Prostate gland (tissue), 2 donors: ENCODE measurements around the gene ECD. TPM values are rescaled to one million over a fixed set of nuclear protein-coding genes. Genes with fewer than 3 reads are reported as not detected.
"Not testable (repeated sequence)": the region's sequence is repeated elsewhere in the genome, so short reads cannot be mapped to it uniquely, and the experiment has no call there.

Experiments
- DNase-seq: peaks from one replicate; pipeline ENCODE4 v3.0.0-alpha.2; 2019; ENCODE audit warnings: low spot score
- H3K27ac ChIP-seq, 2 donors: fragments of 200-600 bp; sonication (generic); 2 replicates each; pipeline ENCODE4 v1.5.1; 2017 to 2019
- H3K27me3 ChIP-seq: fragments of 200-600 bp; sonication (generic); replicated peaks from 2 replicates; pipeline ENCODE4 v1.5.1; 2019; ENCODE audit not compliant: insufficient read depth
- H3K36me3 ChIP-seq, 2 donors: fragments of 200-600 bp; sonication (generic); 1 replicate in 1 of 2; 2 replicates in 1 of 2; pipeline versions ENCODE4 v1.5.1 to v1.8.1; 2017 to 2019
- H3K4me1 ChIP-seq: fragments of 200-600 bp; sonication (generic); replicated peaks from 2 replicates; pipeline ENCODE4 v1.5.1; 2019
- H3K4me3 ChIP-seq, 2 donors: fragments of 200-600 bp; sonication (generic); 2 replicates each; pipeline ENCODE4 v1.5.1; 2017 to 2019
- H3K9me3 ChIP-seq: fragments of 200-600 bp; sonication (generic); 2 replicates; pipeline ENCODE4 v1.5.1; 2017
- POLR2A ChIP-seq: fragments of 450-650 bp; IDR thresholded peaks from one replicate; pipeline ENCODE4 v1.6.1; 2016; ENCODE audit warnings: antibody characterized with exemption, mild to moderate bottlenecking
- POLR2AphosphoS5 ChIP-seq: sonication (generic); formaldehyde crosslinking; IDR thresholded peaks from one replicate; pipeline ENCODE4 v1.6.1; 2017; ENCODE audit warnings: antibody characterized with exemption
- WGBS: methylation state at CpG from one replicate; pipeline ENCODE4 v1.1.5; 2018; 5-methylcytosine and 5-hydroxymethylcytosine counted together
- intact Hi-C: fragments of 100-400 bp; cut with DNase I; formaldehyde crosslinking; loops from one replicate; pipeline ENCODE4 v1.14.2; 2022
- total RNA-seq, 2 donors: library from RNA; depleted of rRNA; stranded (reverse); fragments of >200 nt; gene quantifications; one replicate each; pipeline ENCODE4 v1.1.0, GENCODE V29; 2016
- TF ChIP-seq, protein P1 (sequence below), 4 experiments: fragments of 200-600 bp in 2 of 4; fragments of 450-650 bp in 2 of 4; sonication (generic) in 2 of 4; IDR thresholded peaks; 1 replicate in 3 of 4; 2 replicates in 1 of 4; pipeline ENCODE4 v1.5.1; 2016 to 2019; ENCODE audit warnings: antibody characterized with exemption in 4 of 4, mild to moderate bottlenecking in 2 of 4, moderate library complexity in 2 of 4

Gene ECD
- total RNA-seq, 2 donors from 2014 or later: 26.0 to 40.7 TPM

DNA sequence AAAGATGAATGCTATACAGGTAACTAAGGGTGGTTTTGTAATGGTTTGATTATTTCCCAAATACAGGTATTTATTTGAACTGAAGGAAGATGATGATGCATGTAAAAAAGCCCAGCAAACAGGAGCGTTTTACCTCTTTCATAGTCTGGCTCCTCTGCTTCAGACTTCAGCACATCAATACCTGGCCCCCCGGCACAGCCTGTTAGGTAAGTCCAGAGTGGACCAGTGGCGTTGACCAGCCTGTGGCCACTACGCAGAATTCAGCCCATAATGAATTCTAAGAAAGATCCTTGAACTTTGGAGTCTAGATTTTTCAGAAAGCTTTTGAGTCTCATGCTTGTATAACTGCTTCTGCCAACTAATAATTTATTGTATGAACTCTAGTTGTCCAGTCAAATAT is 47.9 kb downstream of the ECD start:
- TF ChIP-seq POLR2A (no peak), POLR2AphosphoS5 (no peak)
- no peaks in the 10 kb centered on the region for H3K27me3 ChIP-seq
- H3K9me3 ChIP-seq: no peaks in the 10 kb centered on the region
- DNase-seq: no peak
- H3K4me3 ChIP-seq: no peak overlapping the region
- intact Hi-C loops: no loop called here
- no peaks in the 10 kb centered on the region for H3K36me3 ChIP-seq
- H3K4me1 ChIP-seq: no peaks in the 10 kb centered on the region
- H3K27ac ChIP-seq: no peak overlapping the region
- 81% methylated on average over 4 of the region's 4 CpGs for WGBS

DNA sequence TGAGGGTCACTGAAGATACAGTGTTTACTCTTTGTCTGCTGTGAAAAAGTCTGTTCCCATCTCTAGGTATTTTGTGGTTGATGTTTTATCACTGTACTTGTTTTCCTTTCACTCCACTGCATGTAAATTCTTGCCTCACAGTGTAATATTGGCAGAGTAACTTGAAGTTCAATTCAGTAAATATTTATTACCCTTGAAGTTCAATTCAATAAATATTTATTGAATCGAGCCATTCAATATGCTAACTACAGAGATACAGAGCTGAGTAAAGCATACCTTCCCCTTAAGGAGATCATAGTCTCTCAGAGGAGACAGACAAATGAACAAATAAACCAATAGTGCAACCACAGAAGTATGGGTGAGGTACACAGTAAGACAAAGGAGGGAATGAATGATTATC is 48.4 kb downstream of the ECD start:
- Histone ChIP-seq H3K36me3 (no peaks in the 10 kb centered on the region), H3K9me3 (no peaks in the 10 kb centered on the region), H3K27me3 (no peaks in the 10 kb centered on the region), H3K4me3 (no peak overlapping the region), H3K4me1 (no peaks in the 10 kb centered on the region), H3K27ac (no peak overlapping the region)
- no peak for DNase-seq
- TF ChIP-seq, protein P1, sequence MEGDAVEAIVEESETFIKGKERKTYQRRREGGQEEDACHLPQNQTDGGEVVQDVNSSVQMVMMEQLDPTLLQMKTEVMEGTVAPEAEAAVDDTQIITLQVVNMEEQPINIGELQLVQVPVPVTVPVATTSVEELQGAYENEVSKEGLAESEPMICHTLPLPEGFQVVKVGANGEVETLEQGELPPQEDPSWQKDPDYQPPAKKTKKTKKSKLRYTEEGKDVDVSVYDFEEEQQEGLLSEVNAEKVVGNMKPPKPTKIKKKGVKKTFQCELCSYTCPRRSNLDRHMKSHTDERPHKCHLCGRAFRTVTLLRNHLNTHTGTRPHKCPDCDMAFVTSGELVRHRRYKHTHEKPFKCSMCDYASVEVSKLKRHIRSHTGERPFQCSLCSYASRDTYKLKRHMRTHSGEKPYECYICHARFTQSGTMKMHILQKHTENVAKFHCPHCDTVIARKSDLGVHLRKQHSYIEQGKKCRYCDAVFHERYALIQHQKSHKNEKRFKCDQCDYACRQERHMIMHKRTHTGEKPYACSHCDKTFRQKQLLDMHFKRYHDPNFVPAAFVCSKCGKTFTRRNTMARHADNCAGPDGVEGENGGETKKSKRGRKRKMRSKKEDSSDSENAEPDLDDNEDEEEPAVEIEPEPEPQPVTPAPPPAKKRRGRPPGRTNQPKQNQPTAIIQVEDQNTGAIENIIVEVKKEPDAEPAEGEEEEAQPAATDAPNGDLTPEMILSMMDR (IDR thresholded peaks at IDR 0.05): no peak
- no peak for TF ChIP-seq POLR2AphosphoS5
- no peak for TF ChIP-seq POLR2A
- 60% methylated on average over 1 of the region's 1 CpG for WGBS
- intact Hi-C loops: no loop called here

DNA sequence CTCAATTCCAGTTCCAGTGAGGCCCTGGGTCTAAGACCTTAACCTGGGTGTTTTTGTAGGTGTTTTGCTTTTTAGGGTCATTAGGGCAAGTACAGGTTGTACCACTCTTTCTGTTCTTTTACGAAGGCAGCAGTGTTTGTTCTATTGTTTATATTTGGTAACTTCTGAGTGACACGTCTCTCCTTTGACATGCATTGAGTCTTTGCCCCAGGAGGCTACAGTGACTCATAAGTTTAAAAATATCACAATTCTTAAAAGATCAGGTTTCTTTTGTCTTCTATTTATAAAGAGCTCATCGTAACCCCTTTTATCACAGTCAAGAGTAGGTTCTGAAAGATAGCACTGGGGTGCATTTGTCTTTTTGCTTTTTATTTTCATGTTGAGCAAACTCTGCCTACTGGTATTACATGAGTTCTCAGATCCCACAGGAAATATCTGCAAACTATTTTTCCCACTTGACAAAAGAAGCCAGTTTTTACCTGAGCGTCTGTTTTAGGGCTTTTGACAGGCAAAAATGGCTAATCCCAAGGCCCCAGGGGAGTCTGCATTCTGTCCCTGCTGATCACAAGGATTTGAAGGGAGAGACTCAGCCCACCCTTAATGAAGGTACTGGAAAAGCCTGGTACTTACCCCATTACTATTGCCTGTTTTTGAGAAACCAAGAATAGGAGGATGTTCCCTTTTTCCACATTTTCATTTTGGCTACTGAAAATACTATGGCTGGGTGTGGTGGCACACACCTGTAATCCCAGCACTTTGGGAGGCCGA is 49.6 kb downstream of the ECD start:
- WGBS: 46% methylated on average over 5 of the region's 5 CpGs
- no peak overlapping the region for H3K27ac ChIP-seq

DNA sequence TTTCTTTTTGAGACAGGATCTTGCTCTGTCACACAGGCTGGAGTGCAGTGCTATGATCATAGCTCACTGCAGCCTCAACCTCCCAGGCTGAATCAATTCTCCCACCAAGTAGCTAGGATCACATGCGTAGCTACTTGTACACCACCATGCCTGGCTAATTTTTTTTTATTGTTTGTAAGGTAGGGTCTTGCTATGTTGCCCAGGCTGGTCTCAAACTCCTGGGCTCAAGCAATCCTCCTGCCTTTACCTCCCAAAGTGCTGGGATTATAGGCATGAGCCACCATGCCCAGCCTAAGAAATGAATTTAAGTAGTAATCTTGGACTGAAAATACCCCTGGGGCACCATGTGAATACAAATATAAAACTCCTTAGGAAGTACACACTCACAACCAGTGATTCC is 51.8 kb downstream of the ECD start:
- Histone ChIP-seq H3K27ac (no peak overlapping the region), H3K27me3 (no peaks in the 10 kb centered on the region), H3K9me3 (no peaks in the 10 kb centered on the region), H3K36me3 (no peaks in the 10 kb centered on the region), H3K4me1 (no peaks in the 10 kb centered on the region), H3K4me3 (no peak overlapping the region)
- intact Hi-C loops: no loop called here
- TF ChIP-seq POLR2AphosphoS5 (no peak), POLR2A (no peak)
- TF ChIP-seq, protein P1 (IDR thresholded peaks at IDR 0.05): no peak
- 93% methylated on average over 1 of the region's 1 CpG for WGBS
- DNase-seq: no peak

More for the DNA sequence above, 49.6 kb downstream of the ECD start:
- no peaks in the 10 kb centered on the region for H3K36me3 ChIP-seq
- no peak for DNase-seq
- H3K9me3 ChIP-seq: no peaks in the 10 kb centered on the region
- H3K27me3 ChIP-seq: no peaks in the 10 kb centered on the region
- H3K4me3 ChIP-seq: no peak overlapping the region
- TF ChIP-seq POLR2AphosphoS5 (no peak), POLR2A (no peak)
- TF ChIP-seq, protein P1 (IDR thresholded peaks at IDR 0.05): no peak
- no peaks in the 10 kb centered on the region for H3K4me1 ChIP-seq
- intact Hi-C loops: no loop called here

DNA sequence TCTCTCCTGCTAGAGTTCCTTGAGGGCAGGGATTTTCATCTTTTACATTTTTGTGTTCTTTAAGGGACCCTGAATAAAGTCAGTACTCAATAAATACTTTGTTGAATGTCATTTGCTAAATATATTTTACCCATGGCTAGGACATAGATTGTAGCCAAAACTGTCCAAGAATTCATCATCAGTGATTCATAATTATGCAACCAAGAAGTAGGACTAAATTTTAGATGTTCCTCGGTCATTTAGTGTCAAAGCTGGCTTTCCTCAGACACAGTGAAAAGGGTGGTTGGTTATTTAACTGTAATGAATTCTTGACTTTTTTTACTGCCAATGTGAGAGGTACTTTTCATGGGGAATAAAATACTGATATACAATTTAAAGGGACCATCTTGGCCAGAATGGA is 54.3 kb downstream of the ECD start:
- H3K4me1 ChIP-seq: no peaks in the 10 kb centered on the region
- DNase-seq: no peak
- H3K27ac ChIP-seq: no peak overlapping the region
- intact Hi-C loops: no loop called here
- H3K36me3 ChIP-seq: no peaks in the 10 kb centered on the region
- WGBS: 71% methylated on average over 1 of the region's 1 CpG
- no peaks in the 10 kb centered on the region for H3K27me3 ChIP-seq
- no peak overlapping the region for H3K4me3 ChIP-seq
- TF ChIP-seq POLR2AphosphoS5: no peak
- TF ChIP-seq, protein P1 (IDR thresholded peaks at IDR 0.05): no peak
- TF ChIP-seq POLR2A: no peak
- H3K9me3 ChIP-seq: no peaks in the 10 kb centered on the region

DNA sequence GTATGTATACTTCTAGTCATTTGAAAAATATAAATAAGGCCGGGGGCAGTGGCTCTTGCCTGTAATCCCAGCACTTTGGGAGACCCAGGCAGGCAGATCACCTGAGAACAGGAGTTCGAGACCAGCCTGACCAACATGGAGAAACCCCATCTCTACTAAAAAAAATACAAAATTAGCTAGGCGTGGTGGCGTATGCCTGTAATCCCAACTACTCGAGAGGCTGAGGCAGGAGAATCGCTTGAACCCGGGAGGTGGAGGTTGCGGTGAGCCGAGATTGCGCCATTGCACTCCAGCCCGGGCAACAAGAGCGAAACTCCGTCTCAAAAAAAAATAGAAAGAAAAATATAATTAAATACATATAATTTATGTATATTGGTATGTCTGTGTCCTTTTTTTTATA is 55.8 kb downstream of the ECD start:
- H3K36me3 ChIP-seq, H3K4me3 ChIP-seq, H3K9me3 ChIP-seq, intact Hi-C loops, H3K27ac ChIP-seq, DNase-seq, H3K27me3 ChIP-seq, H3K4me1 ChIP-seq: not testable (repeated sequence)
- 94% methylated on average over 13 of the region's 13 CpGs for WGBS
